Diencephalon (tissue), 1 donor: Measurements from ENCODE around the gene STAMBP. TPM values are rescaled to one million over a fixed set of nuclear protein-coding genes. Genes with fewer than 3 reads are reported as not detected.

Source experiments
- total RNA-seq: library from RNA; depleted of rRNA; stranded (reverse); fragments of >200 nt; gene quantifications from one replicate; pipeline ENCODE4 v1.2.3, GENCODE V29; 2014

STAMBP gene
- total RNA-seq = 21.5 TPM

DNA sequence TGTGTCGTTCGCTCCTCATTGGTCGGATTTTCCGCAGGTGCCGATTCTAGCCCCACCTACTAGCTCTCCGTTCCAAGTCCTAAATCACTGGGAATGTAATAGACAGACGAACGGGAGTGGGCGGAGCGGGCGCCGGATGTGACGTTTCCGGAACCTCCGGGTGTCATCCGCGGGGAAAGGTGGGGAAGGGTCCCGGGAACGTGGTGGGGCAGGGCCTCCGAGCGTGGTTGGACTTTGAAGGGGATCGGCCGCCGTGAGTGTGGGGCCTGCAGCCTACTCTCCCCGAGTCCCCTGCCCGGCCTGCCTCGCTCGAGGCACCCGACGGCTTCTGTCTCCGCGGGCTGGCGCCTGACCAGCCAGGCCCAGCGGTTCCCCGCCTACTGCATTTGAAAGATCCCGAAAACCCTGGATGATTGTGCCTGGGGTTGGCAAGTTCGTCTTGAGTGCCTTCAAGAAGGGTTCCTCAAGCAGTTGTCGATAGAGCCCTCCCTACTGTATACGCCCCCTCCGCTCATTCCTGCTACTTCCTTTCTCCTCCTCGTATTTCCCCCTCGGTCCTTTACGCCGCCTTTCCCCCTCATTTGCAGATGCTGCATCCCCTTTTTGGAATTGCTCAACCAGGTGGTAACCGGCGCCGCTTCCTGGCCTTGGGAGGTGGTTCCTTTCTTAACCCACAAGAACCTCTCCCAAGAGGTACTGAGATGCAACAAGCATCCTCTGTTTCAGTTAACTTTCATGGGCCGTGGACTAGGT, at the start of gene STAMBP:
Gene STAMBP (plus strand): TSS at position 144 of the 753 bp plus-strand sequence. CDS start 1,896 bp downstream, outside the sequence.

DNA sequence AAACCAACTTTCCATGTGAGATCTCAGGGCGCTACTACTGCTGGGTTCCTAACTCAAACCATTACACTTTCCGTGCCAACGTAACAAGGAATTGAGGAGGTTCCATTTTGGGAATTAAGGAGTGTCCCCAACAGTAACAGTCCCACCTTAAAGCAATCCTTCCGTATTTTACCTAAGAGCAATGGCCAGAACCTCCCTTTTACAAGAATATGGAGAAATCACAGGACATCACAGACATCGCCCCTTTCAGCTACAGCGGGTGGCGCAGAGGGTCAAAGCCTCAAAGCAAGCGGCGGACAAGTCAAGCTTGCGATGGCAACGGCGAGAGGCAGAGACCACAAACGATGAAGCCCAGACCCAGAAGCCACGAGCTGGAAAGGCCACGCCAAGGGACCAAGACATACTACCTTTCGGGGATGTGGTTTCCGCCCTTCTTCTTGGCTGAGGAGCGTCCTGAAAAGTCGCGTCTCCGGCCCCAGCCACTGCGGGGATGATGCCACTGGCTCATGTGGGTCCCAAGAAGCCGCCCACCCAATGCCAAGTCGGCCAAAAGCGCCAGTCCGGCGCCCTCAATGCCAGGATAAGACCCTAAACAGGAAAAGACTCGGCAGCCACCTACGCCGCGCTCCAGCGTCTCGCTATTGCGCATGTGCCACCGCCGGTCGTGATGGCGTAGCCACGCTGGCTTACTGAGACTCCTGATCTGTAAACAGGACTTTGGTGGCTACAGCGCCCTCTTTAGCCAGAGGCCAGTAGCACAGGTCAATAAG, 49.1 kb upstream of the STAMBP start, which contains the start of gene DUSP11:
Gene DUSP11 (minus strand): TSS at position 637 of the 770 bp plus-strand sequence. CDS start 129 bp downstream, at position 508.

GRCh38 chr2:73783883-73784282, 44.9 kb upstream of the STAMBP start, which contains the start of gene C2orf78:
Gene C2orf78 (plus strand): TSS chr2:73784183. CDS start chr2:73784310, 127 bp downstream.

GRCh38 chr2:73892631-73893329, 64.0 kb downstream of the STAMBP start, which contains the start of gene ACTG2:
Gene ACTG2 (plus strand): TSS chr2:73893008. CDS start chr2:73901312, 8,304 bp downstream.

Other genes starting within 250 kb of the STAMBP start
- not detected for gene NAT8, start 186.5 kb upstream of the STAMBP start, total RNA-seq
- 36.0 TPM for gene TPRKB, start 91.6 kb upstream of the STAMBP start, total RNA-seq
- gene DUSP11, start 48.9 kb upstream of the STAMBP start, total RNA-seq = 28.6 TPM
- not detected for gene C2orf78, start 44.8 kb upstream of the STAMBP start, total RNA-seq
- gene ACTG2, start 64.0 kb downstream of the STAMBP start, total RNA-seq = 0.23 TPM
- gene DGUOK, start 97.9 kb downstream of the STAMBP start, total RNA-seq = 57.9 TPM
- 18.9 TPM for gene TET3, start 155.9 kb downstream of the STAMBP start, total RNA-seq